Right atrium auricular region (tissue), 2 donors: Measurements from ENCODE around the gene FRMD4A. TPM values are rescaled to one million over a fixed set of nuclear protein-coding genes. Genes with fewer than 3 reads are reported as not detected.

Source experiments
- DNase-seq: peaks from one replicate; pipeline ENCODE4 v3.0.0-alpha.2; 2019; ENCODE audit warnings: low spot score
- H3K27ac ChIP-seq, 2 donors: fragments of 200-600 bp; sonication (generic); 1 replicate in 1 of 2; 2 replicates in 1 of 2; pipeline ENCODE4 v1.5.1; 2016 to 2019
- H3K27me3 ChIP-seq, 2 donors: fragments of 200-600 bp; sonication (generic); one replicate each; pipeline versions ENCODE4 v1.5.1 to v1.6.0; 2017 to 2019
- H3K36me3 ChIP-seq: fragments of 200-600 bp; sonication (generic); one replicate; pipeline ENCODE4 v1.5.1; 2016
- H3K4me1 ChIP-seq, 2 donors: fragments of 200-600 bp; sonication (generic); one replicate each; pipeline versions ENCODE4 v1.5.1 to v1.6.0; 2017 to 2019
- H3K4me3 ChIP-seq, 2 donors: fragments of 200-600 bp; sonication (generic); 1 replicate in 1 of 2; 2 replicates in 1 of 2; pipeline ENCODE4 v1.5.1; 2017 to 2019; ENCODE audit warnings: mild to moderate bottlenecking in 1 of 2, moderate library complexity in 1 of 2
- H3K9me3 ChIP-seq, 2 donors: fragments of 200-600 bp; sonication (generic); one replicate each; pipeline ENCODE4 v1.5.1; 2019
- total RNA-seq, 2 donors: library from RNA; depleted of rRNA; stranded (reverse); fragments of >200 nt; gene quantifications; one replicate each; pipeline ENCODE4 v1.1.0, GENCODE V29; 2016
- TF ChIP-seq, protein P1 (sequence below), 2 donors: fragments of 200-600 bp; sonication (generic); IDR thresholded peaks; one replicate each; pipeline ENCODE4 v1.5.1; 2019; ENCODE audit warnings: antibody characterized with exemption in 2 of 2

Gene FRMD4A
- total RNA-seq, 2 donors from 2014 or later = 15.9 to 22.9 TPM

DNA sequence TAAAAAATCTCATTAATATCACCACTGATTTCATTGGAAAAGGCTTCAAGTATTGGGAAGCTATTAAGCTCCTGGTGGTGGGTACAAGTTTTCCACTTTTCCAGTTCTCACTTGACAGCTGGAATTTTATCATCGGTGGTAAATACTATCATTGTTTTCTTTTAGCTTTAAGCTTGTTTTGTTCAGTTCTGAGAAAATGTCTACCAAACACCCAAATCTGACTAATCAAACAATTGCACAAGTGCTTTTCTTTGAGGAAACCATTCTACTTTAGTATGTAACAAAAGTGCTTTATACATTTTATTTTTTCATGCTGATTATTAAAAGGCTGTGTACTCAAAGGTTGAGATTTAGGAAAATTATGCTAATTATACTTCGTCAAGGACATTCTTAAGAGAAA lies 736.1 kb downstream of the FRMD4A start:
- H3K4me3 ChIP-seq = no peak overlapping the region
- no peaks in the 10 kb centered on the region for H3K27me3 ChIP-seq
- no peaks in the 10 kb centered on the region for H3K9me3 ChIP-seq
- DNase-seq = no peak
- TF ChIP-seq, protein P1, sequence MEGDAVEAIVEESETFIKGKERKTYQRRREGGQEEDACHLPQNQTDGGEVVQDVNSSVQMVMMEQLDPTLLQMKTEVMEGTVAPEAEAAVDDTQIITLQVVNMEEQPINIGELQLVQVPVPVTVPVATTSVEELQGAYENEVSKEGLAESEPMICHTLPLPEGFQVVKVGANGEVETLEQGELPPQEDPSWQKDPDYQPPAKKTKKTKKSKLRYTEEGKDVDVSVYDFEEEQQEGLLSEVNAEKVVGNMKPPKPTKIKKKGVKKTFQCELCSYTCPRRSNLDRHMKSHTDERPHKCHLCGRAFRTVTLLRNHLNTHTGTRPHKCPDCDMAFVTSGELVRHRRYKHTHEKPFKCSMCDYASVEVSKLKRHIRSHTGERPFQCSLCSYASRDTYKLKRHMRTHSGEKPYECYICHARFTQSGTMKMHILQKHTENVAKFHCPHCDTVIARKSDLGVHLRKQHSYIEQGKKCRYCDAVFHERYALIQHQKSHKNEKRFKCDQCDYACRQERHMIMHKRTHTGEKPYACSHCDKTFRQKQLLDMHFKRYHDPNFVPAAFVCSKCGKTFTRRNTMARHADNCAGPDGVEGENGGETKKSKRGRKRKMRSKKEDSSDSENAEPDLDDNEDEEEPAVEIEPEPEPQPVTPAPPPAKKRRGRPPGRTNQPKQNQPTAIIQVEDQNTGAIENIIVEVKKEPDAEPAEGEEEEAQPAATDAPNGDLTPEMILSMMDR (IDR thresholded peaks at IDR 0.05) = no peak
- peaks cover 14% of the 10 kb centered on the region for H3K36me3 ChIP-seq
- H3K27ac ChIP-seq = no peak overlapping the region
- H3K4me1 ChIP-seq = no peaks in the 10 kb centered on the region
